Measurements from ENCODE around the gene NPW.

NPW gene

GRCh38 chr16:2011726-2012125, 7.9 kb upstream of the NPW start:
- 0 out of 2 replicates have a peak, but pooled peaks have one; percentile 11 for TF ChIP-seq CEBPB (IDR thresholded peaks at IDR 0.05)

GRCh38 chr16:2013527-2013926, 6.1 kb upstream of the NPW start:
- TF ChIP-seq MAX (IDR thresholded peaks at IDR 0.05), result no peak
- TF ChIP-seq CEBPB (IDR thresholded peaks at IDR 0.05), result no peak
- no peak for TF ChIP-seq NFIC (IDR thresholded peaks at IDR 0.05)
- no peak for TF ChIP-seq TCF12 (IDR thresholded peaks at IDR 0.05; ENCODE audit: low read depth)
- no peak for TF ChIP-seq RAD21 (IDR thresholded peaks at IDR 0.05; ENCODE audit: low read depth)
- no peak for TF ChIP-seq CREB1 (IDR thresholded peaks at IDR 0.05; ENCODE audit: low read depth)
- TF ChIP-seq TEAD4 (IDR thresholded peaks at IDR 0.05), result no peak
- no peak for TF ChIP-seq REST (IDR thresholded peaks at IDR 0.05; ENCODE audit: low read depth)
- no peak for TF ChIP-seq ZBTB7A (IDR thresholded peaks at IDR 0.05; ENCODE audit: low read depth)
- TF ChIP-seq USF1 (IDR thresholded peaks at IDR 0.05), result no peak
- no peak for TF ChIP-seq TAF1 (IDR thresholded peaks at IDR 0.05; ENCODE audit: low read depth)
- no peak for TF ChIP-seq FOXM1 (IDR thresholded peaks at IDR 0.05; ENCODE audit: borderline replicate concordance, low read depth)
- no peak for TF ChIP-seq YY1 (IDR thresholded peaks at IDR 0.05; ENCODE audit: low read depth)
- TF ChIP-seq EGR1 (IDR thresholded peaks at IDR 0.05), result no peak
- TF ChIP-seq EP300 (IDR thresholded peaks at IDR 0.05; ENCODE audit: borderline replicate concordance), result no peak

- peak; percentile 52 for TF ChIP-seq CEBPB (IDR thresholded peaks at IDR 0.05)
- no peak for TF ChIP-seq TEAD4 (IDR thresholded peaks at IDR 0.05)
These were observed 4.3 kb upstream of the NPW start for GRCh38 chr16:2015117-2015946.

- TF ChIP-seq TEAD4 (IDR thresholded peaks at IDR 0.05) (no peak), NFIC (IDR thresholded peaks at IDR 0.05) (no peak), FOXM1 (IDR thresholded peaks at IDR 0.05; ENCODE audit: borderline replicate concordance, low read depth) (no peak), TCF12 (IDR thresholded peaks at IDR 0.05; ENCODE audit: low read depth) (no peak), ZBTB7A (IDR thresholded peaks at IDR 0.05; ENCODE audit: low read depth) (no peak), RAD21 (IDR thresholded peaks at IDR 0.05; ENCODE audit: low read depth) (no peak), CEBPB (IDR thresholded peaks at IDR 0.05) (no peak), REST (IDR thresholded peaks at IDR 0.05; ENCODE audit: low read depth) (no peak), EP300 (IDR thresholded peaks at IDR 0.05; ENCODE audit: borderline replicate concordance) (no peak)
These were observed 3.7 kb upstream of the NPW start for GRCh38 chr16:2015947-2016208.

- peak; percentile 31; the same call in 1 of the 2 replicates for TF ChIP-seq RAD21 (IDR thresholded peaks at IDR 0.05; ENCODE audit: low read depth)
- TF ChIP-seq ZBTB7A (IDR thresholded peaks at IDR 0.05; ENCODE audit: low read depth), result no peak
These were observed 3.1 kb upstream of the NPW start for GRCh38 chr16:2016407-2016922.

GRCh38 chr16:2019921-2020831, 591 bp downstream of the NPW start:
- TF ChIP-seq REST (IDR thresholded peaks at IDR 0.05; ENCODE audit: low read depth), result no peak
- TF ChIP-seq ZBTB7A (IDR thresholded peaks at IDR 0.05; ENCODE audit: low read depth), result peak; percentile 55
- TF ChIP-seq USF1 (IDR thresholded peaks at IDR 0.05), result no peak
- peak; percentile 72 for TF ChIP-seq MAX (IDR thresholded peaks at IDR 0.05)
